PFSK-1 (cell line): Measurements from ENCODE around the gene TLR5.

ENCODE experiments used
- POLR2AphosphoS5 ChIP-seq: IDR thresholded peaks from 2 replicates; pipeline ENCODE4 v1.6.1; 2012; ENCODE audit warnings: low read depth, mild to moderate bottlenecking, control low read depth, low read length, moderate library complexity
- SIN3A ChIP-seq: IDR thresholded peaks from 2 replicates; pipeline ENCODE4 v1.6.1; 2012; ENCODE audit warnings: mild to moderate bottlenecking, low read length, moderate library complexity, borderline replicate concordance; ENCODE audit not compliant: insufficient read depth
- TAF1 ChIP-seq: IDR thresholded peaks from 2 replicates; pipeline ENCODE4 v1.6.1; 2012; ENCODE audit warnings: low read length, control low read depth, borderline replicate concordance; ENCODE audit not compliant: insufficient read depth

DNA sequence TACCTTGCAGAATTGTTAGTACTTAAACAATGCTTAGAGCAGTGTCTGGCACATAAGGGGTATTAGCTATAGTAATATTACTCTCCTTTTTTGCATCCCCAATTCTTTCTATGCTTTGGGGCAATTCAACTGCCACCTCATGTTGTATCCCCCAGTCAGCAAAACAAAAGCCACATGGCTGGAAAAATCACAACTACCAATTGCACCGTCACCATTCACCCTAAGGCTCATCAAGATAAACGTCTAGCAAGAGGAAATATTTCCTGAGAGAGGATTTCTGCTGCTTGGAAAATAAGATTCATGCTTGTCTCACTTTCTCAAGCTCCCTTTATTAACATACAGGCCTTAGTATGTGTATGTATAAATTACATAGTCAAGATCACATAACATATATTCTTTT, 12.1 kb upstream of the TLR5 start:
- TF ChIP-seq SIN3A (no peak), TAF1 (no peak), POLR2AphosphoS5 (no peak)
